ENCODE results near the gene GPC5.
"Not testable (repeated sequence)": the region's sequence is repeated elsewhere in the genome, so short reads cannot be mapped to it uniquely, and the experiment has no call there.

Gene GPC5

GRCh38 chr13:91836553-91836952 is 438.1 kb downstream of the GPC5 start:
- no peak for DNase-seq (ENCODE audit: low read depth in 2 of 3, low spot score in 1 of 3)

GRCh38 chr13:91845612-91846011 is 447.2 kb downstream of the GPC5 start:
- no peak for DNase-seq (ENCODE audit: low read depth in 2 of 3, low spot score in 1 of 3)

- no peak for DNase-seq (ENCODE audit: low read depth in 2 of 3, low spot score in 1 of 3)
Observed at GRCh38 chr13:91863699-91864098, 465.3 kb downstream of the GPC5 start.

GRCh38 chr13:91868351-91868750 is 469.9 kb downstream of the GPC5 start:
- DNase-seq (ENCODE audit: low read depth in 2 of 3, low spot score in 1 of 3) = no peak

- no peak for DNase-seq (ENCODE audit: low read depth in 2 of 3, low spot score in 1 of 3)
Observed at GRCh38 chr13:91878491-91878890, 480.1 kb downstream of the GPC5 start.

- no peak for DNase-seq (ENCODE audit: low read depth in 2 of 3, low spot score in 1 of 3)
Observed at GRCh38 chr13:91879360-91879759, 480.9 kb downstream of the GPC5 start.

GRCh38 chr13:91882918-91883317 is 484.5 kb downstream of the GPC5 start:
- DNase-seq (ENCODE audit: low read depth in 2 of 3, low spot score in 1 of 3) = no peak

- no peak for DNase-seq (ENCODE audit: low read depth in 2 of 3, low spot score in 1 of 3)
Observed at GRCh38 chr13:91889641-91890040, 491.2 kb downstream of the GPC5 start.

- DNase-seq (ENCODE audit: low read depth in 2 of 3, low spot score in 1 of 3) = no peak
Observed at GRCh38 chr13:91891141-91891540, 492.7 kb downstream of the GPC5 start.

GRCh38 chr13:91893040-91893439 is 494.6 kb downstream of the GPC5 start:
- no peak for DNase-seq (ENCODE audit: low read depth in 2 of 3, low spot score in 1 of 3)

- no peak for DNase-seq (ENCODE audit: low read depth in 2 of 3, low spot score in 1 of 3)
Observed at GRCh38 chr13:91894316-91894715, 495.9 kb downstream of the GPC5 start.

GRCh38 chr13:91896547-91896946 is 498.1 kb downstream of the GPC5 start:
- DNase-seq (ENCODE audit: low read depth in 2 of 3, low spot score in 1 of 3) = no peak

GRCh38 chr13:91898986-91899385 is 500.6 kb downstream of the GPC5 start:
- DNase-seq (ENCODE audit: low read depth in 2 of 3, low spot score in 1 of 3) = not testable (repeated sequence)

GRCh38 chr13:91902291-91902690 is 503.9 kb downstream of the GPC5 start:
- DNase-seq (ENCODE audit: low read depth in 2 of 3, low spot score in 1 of 3) = no peak

GRCh38 chr13:91904005-91904404 is 505.6 kb downstream of the GPC5 start:
- DNase-seq (ENCODE audit: low read depth in 2 of 3, low spot score in 1 of 3) = no peak

- no peak for DNase-seq (ENCODE audit: low read depth in 2 of 3, low spot score in 1 of 3)
Observed at GRCh38 chr13:91904597-91904996, 506.2 kb downstream of the GPC5 start.

- no peak for DNase-seq (ENCODE audit: low read depth in 2 of 3, low spot score in 1 of 3)
Observed at GRCh38 chr13:91907398-91907797, 509.0 kb downstream of the GPC5 start.

- no peak for DNase-seq (ENCODE audit: low read depth in 2 of 3, low spot score in 1 of 3)
Observed at GRCh38 chr13:91909617-91910016, 511.2 kb downstream of the GPC5 start.

GRCh38 chr13:91922969-91923592 is 524.7 kb downstream of the GPC5 start:
- DNase-seq (ENCODE audit: low read depth in 2 of 3, low spot score in 1 of 3) = no peak

- no peak for DNase-seq (ENCODE audit: low read depth in 2 of 3, low spot score in 1 of 3)
Observed at GRCh38 chr13:91930687-91931086, 532.3 kb downstream of the GPC5 start.

GRCh38 chr13:91934354-91934753 is 535.9 kb downstream of the GPC5 start:
- DNase-seq (ENCODE audit: low read depth in 2 of 3, low spot score in 1 of 3) = no peak

GRCh38 chr13:91946498-91947070 is 548.2 kb downstream of the GPC5 start:
- DNase-seq (ENCODE audit: low read depth in 2 of 3, low spot score in 1 of 3) = no peak

GRCh38 chr13:91948736-91949135 is 550.3 kb downstream of the GPC5 start:
- no peak for DNase-seq (ENCODE audit: low read depth in 2 of 3, low spot score in 1 of 3)

All from stimulated activated CD4-positive, alpha-beta T cell treated with anti-CD3 and anti-CD28 coated beads, Interleukin-12 subunit alpha, Interleukin-12 subunit beta, amount 100 ng/mL, for 48 hours (primary cell).